Endothelial cell of umbilical vein (primary cell): ENCODE results near the gene TRAPPC3. TPM values are rescaled to one million over a fixed set of nuclear protein-coding genes. Genes with fewer than 3 reads are reported as not detected.

ENCODE experiments used
- BruUV-seq: library from RNA; stranded (reverse); fragments of 400-500 nt; replicated peaks from 2 replicates; lab custom pipeline; 2021; lab: Mats Ljungman, UMichigan
- CTCF ChIA-PET: fragments of 300-600, 350-600 bp; sonication (Branson Sonifier 250); formaldehyde crosslinking; loops from one replicate; lab custom pipeline; 2021; ENCODE audit warnings: antibody characterized with exemption, inconsistent platforms; lab: Charles Lee
- POLR2A ChIA-PET: fragments of 300-600, 350-600 bp; sonication (Branson Sonifier 250); formaldehyde crosslinking; loops from one replicate; lab custom pipeline; 2021; ENCODE audit warnings: antibody characterized with exemption, inconsistent platforms; lab: Charles Lee
- DNase-seq: peaks from one replicate; pipeline ENCODE4 v3.0.0-alpha.2; 2011; ENCODE audit warnings: low read depth, low spot score
- FAIRE-seq: peaks from 2 replicates; lab custom pipeline; 2011; peaks lifted over from hg19 to GRCh38; lab: Jason Lieb, UNC
- H2AFZ ChIP-seq: 2 replicates; pipeline ENCODE4 v1.6.0; 2012; ENCODE audit warnings: low read depth, low read length, control low read depth, inconsistent platforms
- H3K27ac ChIP-seq: 2 replicates; pipeline ENCODE4 v1.5.1; 2011; ENCODE audit warnings: low read depth, mild to moderate bottlenecking, control low read depth, low read length, moderate library complexity; ENCODE audit not compliant: insufficient read depth
- H3K27me3 ChIP-seq, 2 experiments: 2 replicates each; pipeline versions ENCODE4 v1.6.0 to v1.6.1; 2011; ENCODE audit warnings: low read length in 2 of 2, mixed read lengths in 1 of 2; ENCODE audit not compliant: control insufficient read depth in 2 of 2, insufficient read depth in 2 of 2
- H3K36me3 ChIP-seq, 2 experiments: 2 replicates in 1 of 2; 3 replicates in 1 of 2; pipeline ENCODE4 v1.5.1; 2011; ENCODE audit warnings: low read length in 2 of 2, mild to moderate bottlenecking in 1 of 2, moderate library complexity in 1 of 2; ENCODE audit not compliant: control insufficient read depth in 2 of 2, insufficient read depth in 2 of 2; ENCODE audit errors: extremely low read depth in 1 of 2
- H3K4me1 ChIP-seq: 3 replicates; pipeline ENCODE4 v1.5.1; 2011; ENCODE audit warnings: mild to moderate bottlenecking, low read length; ENCODE audit not compliant: control insufficient read depth, insufficient read depth; ENCODE audit errors: extremely low read depth
- H3K4me2 ChIP-seq: 2 replicates; pipeline ENCODE4 v1.6.1; 2011; ENCODE audit warnings: low read length, control low read depth, mixed read lengths; ENCODE audit not compliant: insufficient read depth
- H3K4me3 ChIP-seq, 3 experiments: fragments of 200-600 bp in 1 of 3; sonication (generic), shearing (Covaris generic) in 1 of 3; replicated peaks in 1 of 3; 2 replicates each; pipeline ENCODE4 v1.5.1; 2011 to 2016; ENCODE audit warnings: control low read depth in 3 of 3, low read length in 3 of 3, mild to moderate bottlenecking in 2 of 3, inconsistent platforms in 1 of 3, low read depth in 1 of 3, moderate library complexity in 1 of 3; ENCODE audit not compliant: insufficient read depth in 1 of 3
- H3K79me2 ChIP-seq: 2 replicates; pipeline ENCODE4 v1.6.0; 2012; ENCODE audit warnings: low read length, inconsistent platforms; ENCODE audit not compliant: control insufficient read depth, insufficient read depth
- H3K9ac ChIP-seq: replicated peaks from 2 replicates; pipeline ENCODE3; 2011; ENCODE audit warnings: low read length, control low read depth; ENCODE audit not compliant: insufficient read depth; ENCODE audit errors: extremely low read depth
- H3K9me1 ChIP-seq: replicated peaks from 3 replicates; pipeline ENCODE4 v1.6.0; 2011; ENCODE audit warnings: mild to moderate bottlenecking, low read length; ENCODE audit not compliant: control insufficient read depth, insufficient read depth; ENCODE audit errors: extremely low read depth
- H3K9me3 ChIP-seq: replicated peaks from 2 replicates; pipeline ENCODE4 v1.5.1; 2012; ENCODE audit warnings: low read length, inconsistent platforms; ENCODE audit not compliant: control insufficient read depth, insufficient read depth
- H4K20me1 ChIP-seq: replicated peaks from 2 replicates; pipeline ENCODE3; 2011; ENCODE audit warnings: mild to moderate bottlenecking, low read length; ENCODE audit not compliant: control insufficient read depth, insufficient read depth; ENCODE audit errors: extremely low read depth
- CTCF ChIP-seq, 2 donors: IDR thresholded peaks; 1 replicate in 1 of 2; 2 replicates in 1 of 2; pipeline ENCODE4 v1.5.1; 2011; ENCODE audit warnings: low read length in 2 of 2, mild to moderate bottlenecking in 2 of 2, moderate library complexity in 2 of 2, control low read depth in 1 of 2, inconsistent platforms in 1 of 2, low read depth in 1 of 2; ENCODE audit not compliant: insufficient read depth in 1 of 2; ENCODE audit errors: extremely low read depth in 1 of 2
- EZH2 ChIP-seq: IDR thresholded peaks from 2 replicates; pipeline ENCODE4 v1.6.1; 2012; ENCODE audit warnings: borderline replicate concordance, low read depth, mild to moderate bottlenecking, moderate library complexity, low read length, inconsistent platforms; ENCODE audit not compliant: severe bottlenecking
- FOS ChIP-seq: IDR thresholded peaks from 2 replicates; pipeline ENCODE4 v1.6.1; 2011; ENCODE audit warnings: mild to moderate bottlenecking, low read length, moderate library complexity, borderline replicate concordance; ENCODE audit not compliant: insufficient read depth
- GATA2 ChIP-seq: IDR thresholded peaks from 2 replicates; pipeline ENCODE4 v1.7.0; 2011; ENCODE audit warnings: low read depth, mild to moderate bottlenecking, moderate library complexity, mixed read lengths, low read length; ENCODE audit not compliant: insufficient read length, insufficient read depth
- JUN ChIP-seq: IDR thresholded peaks from 2 replicates; pipeline ENCODE4 v1.6.1; 2011; ENCODE audit warnings: borderline replicate concordance, low read depth; ENCODE audit not compliant: insufficient read length, insufficient read depth
- MAX ChIP-seq: IDR thresholded peaks from 2 replicates; pipeline ENCODE4 v1.6.1; 2011; ENCODE audit not compliant: insufficient read depth, insufficient read length
- MYC ChIP-seq: IDR thresholded peaks from one replicate; pipeline ENCODE4 v1.6.1; 2011; ENCODE audit warnings: mild to moderate bottlenecking, low read depth, low read length
- POLR2A ChIP-seq: IDR thresholded peaks from 2 replicates; pipeline ENCODE4 v1.6.1; 2012; ENCODE audit warnings: low read depth, mild to moderate bottlenecking, control low read depth, low read length
- POLR2AphosphoS5 ChIP-seq: IDR thresholded peaks from 2 replicates; pipeline ENCODE4 v1.6.1; 2012; ENCODE audit warnings: low read depth, mild to moderate bottlenecking, control low read depth, low read length, moderate library complexity; ENCODE audit not compliant: insufficient read depth
- dilution Hi-C: fragments of 300-500 bp; cut with MboI; formaldehyde crosslinking; loops from one replicate; pipeline ENCODE4 v1.15.0; 2019; ENCODE audit warnings: low sequenced_read_pairs; ENCODE audit not compliant: extremely low pct_ligation_motif_present
- intact Hi-C: fragments of 100-400 bp; cut with micrococcal nuclease; formaldehyde crosslinking; loops from one replicate; pipeline ENCODE4 v1.10.0; 2022
- polyA plus RNA-seq, 4 experiments: library from polyadenylated mRNA; depleted of rRNA in 3 of 4; stranded (reverse) in 3 of 4; unstranded in 1 of 4; fragments of >200 nt; gene quantifications; 2 replicates each; pipeline versions ENCODE4 v1.2.1 to v1.2.3, GENCODE V29; 2011 to 2012; ENCODE audit warnings: missing spikeins in 1 of 4
- total RNA-seq: library from RNA; stranded (reverse); gene quantifications from 2 replicates; pipeline ENCODE4 v1.2.3, GENCODE V29; 2021

Gene TRAPPC3
- total and polyA plus RNA-seq, 2 donors (not counting 3 experiments of a cell fraction or from before 2014, with no cell fraction given) = 93.4 to 125 TPM

- Histone ChIP-seq H3K9me1 (no peaks in the 10 kb centered on the region), H3K36me3 (peaks cover 4 to 11% of the 10 kb centered on the region in 2 experiments), H3K27ac (no peak overlapping the region), H3K9me3 (no peaks in the 10 kb centered on the region), H4K20me1 (no peaks in the 10 kb centered on the region), H3K9ac (no peak overlapping the region), H2AFZ (no peak overlapping the region), H3K4me2 (no peak overlapping the region), H3K4me1 (peaks cover 7% of the 10 kb centered on the region), H3K4me3 (no peak overlapping the region), H3K79me2 (peaks cover 51% of the 10 kb centered on the region), H3K27me3 (no peaks in the 10 kb centered on the region)
- intact Hi-C loops = no loop called here
- POLR2A ChIA-PET = no interaction called here
- no TSS peak for BruUV-seq
- no peak for DNase-seq
- FAIRE-seq = no peak
- dilution Hi-C loops = no loop called here
- CTCF ChIA-PET = interaction anchor here (1.3 kb wide), 1 partner anchor 143 kb away, joined by 3 read pairs; no protein-coding TSS in a partner anchor
- TF ChIP-seq MAX = no peak
- TF ChIP-seq JUN = no peak
- no peak for TF ChIP-seq GATA2
- TF ChIP-seq FOS = no peak
- no peak for TF ChIP-seq MYC
- TF ChIP-seq POLR2A = no peak
- no peak for TF ChIP-seq CTCF (IDR thresholded peaks at IDR 0.05; ENCODE audit: extremely low read depth in 1 of 2, insufficient read depth in 1 of 2, low read depth in 1 of 2, low read length in 2 of 2)
- no peak for TF ChIP-seq EZH2
- no peak for TF ChIP-seq POLR2AphosphoS5
These were observed 7.2 kb downstream of the TRAPPC3 start for GRCh38 chr1:36142121-36142520.
